Measurements from ENCODE around the gene SNX15. TPM values are rescaled to one million over a fixed set of nuclear protein-coding genes. Genes with fewer than 3 reads are reported as not detected.
A peak's percentile ranks its signal among the peaks of the same experiment; 100 is the strongest.
"Not testable (repeated sequence)": the region's sequence is repeated elsewhere in the genome, so short reads cannot be mapped to it uniquely, and the experiment has no call there.

The SNX15 gene
- total RNA-seq, 1 donor from 2014 or later = 18.0 TPM

DNA sequence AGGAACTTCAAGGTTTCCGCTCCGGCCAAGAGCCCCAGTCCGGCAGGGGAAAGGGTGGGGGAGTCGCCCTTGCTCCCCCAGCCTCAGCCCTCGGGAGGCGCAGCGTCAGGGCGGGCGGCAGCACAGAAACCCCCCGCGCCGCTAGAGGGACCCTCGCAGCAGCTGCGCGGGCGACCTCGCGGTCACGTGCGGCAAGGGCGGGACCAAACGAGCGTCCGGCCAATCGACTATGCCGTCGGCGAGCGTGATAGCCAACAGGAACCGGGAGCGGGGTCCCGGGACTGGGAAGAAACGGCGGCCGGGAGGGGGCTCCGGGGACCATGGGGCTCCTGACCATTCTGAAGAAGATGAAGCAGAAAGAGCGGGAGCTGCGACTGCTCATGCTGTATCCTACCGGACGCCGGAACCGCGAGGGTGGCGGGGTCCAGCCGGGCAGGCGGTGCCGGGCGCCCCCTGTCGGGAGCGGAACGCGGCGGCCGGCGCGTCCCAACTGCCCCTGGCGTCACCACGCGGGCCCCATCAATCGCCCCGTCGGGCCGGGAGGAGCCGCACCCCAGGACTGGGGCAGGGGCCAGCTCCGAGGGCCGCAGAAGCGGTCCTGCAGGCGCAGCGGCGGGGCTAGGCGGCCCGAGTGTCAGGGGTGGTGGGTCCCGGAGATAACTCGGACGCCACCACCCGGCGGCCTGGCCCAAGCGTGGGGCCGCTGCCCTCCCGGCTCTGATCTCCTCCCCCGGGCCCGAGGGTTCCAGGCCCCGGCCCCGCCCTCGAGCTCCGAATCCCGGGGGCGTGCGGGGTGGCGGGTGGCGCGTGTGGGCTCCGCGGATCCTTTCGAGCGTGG is 13.1 kb upstream of the SNX15 start, which contains the start of gene ARL2:
TSS of gene ARL2 (plus strand) at position 273 of the 838 bp plus-strand sequence. CDS start at position 321, 48 bp downstream.
- intact Hi-C loops (cut with DNase I) = loop anchor here (10.0 kb wide), 1 partner anchor 169 kb away; the partner anchor contains the start of gene CDC42BPG
- peak; percentile 96 for DNase-seq
- peak; percentile 97 for ATAC-seq (ENCODE audit: poor library complexity)

DNA sequence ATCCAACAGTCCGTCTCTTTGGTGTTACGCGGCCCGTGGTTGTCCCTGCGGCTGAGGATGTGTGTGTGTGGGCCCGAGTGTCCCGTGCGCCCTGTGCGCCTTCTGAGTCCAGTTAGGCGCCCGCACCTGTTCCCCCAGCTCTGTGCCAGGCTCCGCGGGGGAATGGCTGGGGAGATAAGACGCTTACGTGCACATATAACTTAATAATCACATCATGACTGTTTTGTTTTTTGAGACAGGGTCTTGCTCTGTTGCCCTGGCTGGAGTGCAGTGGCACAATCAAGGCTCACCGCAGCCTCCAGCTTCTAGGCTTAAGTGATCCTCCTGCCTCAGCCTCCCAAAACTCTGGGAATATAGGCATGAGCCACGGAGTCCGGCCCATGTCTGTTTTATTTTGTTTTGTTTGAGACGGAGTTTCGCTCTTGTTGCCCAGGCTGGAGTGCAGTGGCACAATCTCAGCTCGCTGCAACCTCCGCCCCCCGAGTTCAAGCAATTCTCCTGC is 12.5 kb upstream of the SNX15 start:
- ATAC-seq (ENCODE audit: poor library complexity) (peak; percentile 14), DNase-seq (no peak)
- intact Hi-C loops (cut with DNase I) = loop anchor here (10.0 kb wide), 1 partner anchor 170 kb away; the partner anchor contains the start of gene CDC42BPG

DNA sequence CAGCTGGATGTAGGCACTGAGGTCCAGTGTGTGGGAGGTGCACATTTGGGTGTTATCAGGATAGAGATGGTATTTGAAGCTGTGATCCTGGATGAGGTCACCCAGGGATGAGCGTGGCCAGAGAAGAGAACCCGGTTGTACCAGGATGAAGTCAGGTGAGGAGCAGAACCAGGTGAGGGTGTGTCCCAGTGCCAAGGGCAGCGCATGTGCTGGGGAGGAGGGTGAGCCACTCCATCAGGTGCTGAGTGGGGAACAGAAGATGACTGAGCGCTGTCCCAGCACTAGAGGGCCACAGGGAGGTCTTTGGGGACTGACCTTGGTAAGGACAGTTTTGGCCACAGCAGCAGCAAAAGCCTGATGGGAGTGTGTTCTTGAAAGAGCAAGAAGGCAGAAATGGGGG is 10.5 kb upstream of the SNX15 start:
- ATAC-seq (ENCODE audit: poor library complexity) (no peak), DNase-seq (no peak)
- intact Hi-C loops (cut with DNase I) = loop anchor here (10.0 kb wide), 1 partner anchor 172 kb away; the partner anchor contains the start of gene CDC42BPG

DNA sequence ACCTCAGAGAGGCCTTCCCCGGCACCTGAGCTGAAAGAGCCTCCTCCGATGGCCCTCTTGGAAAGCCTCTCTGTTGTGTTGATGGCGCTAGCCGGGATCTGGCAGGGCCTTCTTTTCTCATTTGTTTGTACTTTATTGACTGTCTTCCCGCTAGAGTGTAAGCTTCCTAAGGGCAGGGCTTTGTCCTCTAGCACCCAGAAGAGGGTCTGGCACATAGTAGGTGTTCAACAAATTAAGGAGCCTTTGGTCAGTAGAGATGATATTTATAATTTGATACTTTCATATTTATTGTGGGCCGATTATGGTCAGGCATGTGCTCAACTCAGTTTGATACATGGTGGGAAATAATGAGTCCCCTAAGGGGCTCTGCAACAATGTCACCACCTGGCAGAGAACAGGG is 9.3 kb upstream of the SNX15 start:
- intact Hi-C loops (cut with DNase I) = loop anchor here (10.0 kb wide), 1 partner anchor 173 kb away; the partner anchor contains the start of gene CDC42BPG
- ATAC-seq (ENCODE audit: poor library complexity) (no peak), DNase-seq (no peak)

DNA sequence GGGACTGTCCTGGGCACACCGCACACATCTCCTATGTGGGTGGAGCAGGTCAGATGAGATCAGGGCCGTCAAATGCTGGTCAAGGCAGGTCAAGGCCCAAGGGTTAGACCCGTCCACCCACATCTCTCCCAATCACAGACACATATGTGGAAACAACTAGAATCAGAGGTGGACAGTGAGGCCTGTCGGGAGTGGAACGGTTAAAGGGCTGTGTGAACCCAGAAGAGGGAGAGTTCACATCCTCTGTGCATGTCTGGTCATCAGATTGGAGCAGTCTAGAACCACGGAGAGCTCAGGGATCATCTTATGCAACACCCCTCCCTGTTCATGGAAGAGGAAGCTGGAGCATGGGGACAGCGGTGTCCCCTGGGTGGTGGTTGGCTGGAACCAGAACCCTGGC is 7.4 kb upstream of the SNX15 start:
- ATAC-seq (ENCODE audit: poor library complexity) (no peak), DNase-seq (no peak)
- intact Hi-C loops (cut with DNase I) = loop anchor here (10.0 kb wide), 1 partner anchor 175 kb away; the partner anchor contains the start of gene CDC42BPG

DNA sequence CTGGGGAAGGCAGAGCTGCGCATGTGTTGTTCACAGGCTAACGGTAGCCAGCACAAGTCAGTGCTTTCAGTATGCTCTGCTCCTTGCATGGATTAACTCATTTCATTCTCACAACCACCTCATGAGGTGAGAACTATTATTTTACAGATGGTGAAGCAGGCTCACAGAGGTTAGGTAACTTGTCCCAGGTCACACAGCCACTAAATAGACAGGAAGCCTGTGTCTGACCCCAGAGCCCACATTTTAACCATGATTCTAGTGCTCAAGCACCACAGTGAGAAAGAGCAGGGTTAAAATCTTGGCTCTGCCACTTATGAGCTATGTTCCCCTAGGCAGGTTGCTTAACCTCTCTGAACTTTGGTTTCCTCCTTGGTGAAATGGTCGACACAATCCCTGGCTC is 6.2 kb upstream of the SNX15 start:
- no peak for DNase-seq
- no peak for ATAC-seq (ENCODE audit: poor library complexity)
- intact Hi-C loops (cut with DNase I) = no loop called here

DNA sequence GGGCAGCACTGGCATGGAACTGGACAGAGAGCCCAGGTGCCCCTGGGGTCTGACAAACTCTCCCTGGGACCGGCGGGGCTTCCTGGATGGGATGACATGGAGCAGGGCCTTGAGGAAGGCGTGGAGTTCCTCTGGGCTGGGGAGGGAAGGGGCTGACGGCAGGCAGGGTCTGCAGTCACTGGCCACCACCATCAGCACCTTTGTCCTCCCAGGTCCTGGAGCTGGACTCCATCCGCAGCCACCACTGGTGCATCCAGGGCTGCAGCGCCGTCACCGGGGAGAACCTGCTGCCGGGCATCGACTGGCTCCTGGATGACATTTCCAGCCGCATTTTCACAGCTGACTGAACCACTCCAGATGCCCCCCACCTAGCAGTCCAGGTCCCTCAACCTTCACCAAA is 5.7 kb upstream of the SNX15 start:
- no peak for ATAC-seq (ENCODE audit: poor library complexity)
- intact Hi-C loops (cut with DNase I) = no loop called here
- DNase-seq = no peak

DNA sequence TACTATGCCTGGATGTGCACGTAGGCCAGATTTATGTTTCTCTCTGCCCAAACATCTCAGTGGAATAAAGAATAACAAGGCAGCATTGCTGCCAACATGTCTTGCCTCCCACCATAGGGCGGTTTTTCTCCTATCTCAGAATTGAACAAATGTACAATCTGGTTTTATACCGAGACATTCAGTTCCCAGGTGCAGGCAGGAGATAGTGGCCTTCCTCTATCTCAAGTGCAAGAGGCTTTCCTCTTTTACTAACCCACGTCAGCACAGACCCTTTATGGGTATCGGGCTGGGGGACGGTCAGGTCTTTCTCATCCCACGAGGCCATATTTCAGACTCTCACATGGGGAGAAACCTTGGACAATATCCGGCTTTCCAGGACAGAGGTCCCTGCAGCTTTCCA is 3.7 kb upstream of the SNX15 start:
- DNase-seq; ATAC-seq (ENCODE audit: poor library complexity); intact Hi-C loops (cut with DNase I): not testable (repeated sequence)

DNA sequence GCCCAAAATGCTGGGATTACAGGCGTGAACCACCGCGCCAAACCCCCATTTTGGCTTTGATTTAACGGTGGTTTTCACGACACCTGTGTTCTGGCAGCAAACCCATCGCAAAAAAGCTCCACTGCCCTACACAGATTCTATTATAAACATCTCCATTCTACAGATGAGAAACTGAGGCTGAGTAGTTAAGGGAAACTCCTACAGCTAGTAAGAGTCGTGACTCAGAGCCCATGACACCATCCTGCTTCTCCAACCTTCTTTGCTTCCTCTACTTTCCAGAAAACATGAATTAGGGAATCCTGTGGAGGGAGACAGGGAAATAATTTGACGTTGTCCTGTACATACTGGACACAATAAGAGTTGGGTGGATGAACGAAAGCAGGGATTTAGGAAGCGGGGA is 429 bp upstream of the SNX15 start:
- ATAC-seq (ENCODE audit: poor library complexity) (no peak), DNase-seq (no peak)
- intact Hi-C loops (cut with DNase I) = no loop called here

DNA sequence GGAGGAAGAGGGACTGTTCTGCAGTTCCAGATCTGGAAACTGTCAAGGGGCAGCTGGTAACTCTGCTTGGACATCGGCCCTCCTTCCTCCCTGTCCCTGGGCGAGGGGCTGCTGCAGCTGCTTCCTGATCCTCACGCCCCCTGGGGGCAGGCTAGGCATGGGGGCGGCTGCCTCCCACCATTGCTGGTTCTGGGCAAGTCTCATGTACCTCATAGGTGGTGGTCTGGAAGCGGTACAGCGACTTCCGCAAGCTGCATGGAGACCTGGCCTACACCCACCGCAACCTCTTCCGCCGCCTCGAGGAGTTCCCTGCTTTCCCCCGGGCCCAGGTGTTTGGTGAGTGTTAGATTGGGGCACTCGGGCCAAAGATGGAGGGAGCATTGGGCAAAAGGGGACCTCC is 5.0 kb downstream of the SNX15 start:
- intact Hi-C loops (cut with DNase I) = no loop called here
- DNase-seq (no peak), ATAC-seq (ENCODE audit: poor library complexity) (no peak)

DNA sequence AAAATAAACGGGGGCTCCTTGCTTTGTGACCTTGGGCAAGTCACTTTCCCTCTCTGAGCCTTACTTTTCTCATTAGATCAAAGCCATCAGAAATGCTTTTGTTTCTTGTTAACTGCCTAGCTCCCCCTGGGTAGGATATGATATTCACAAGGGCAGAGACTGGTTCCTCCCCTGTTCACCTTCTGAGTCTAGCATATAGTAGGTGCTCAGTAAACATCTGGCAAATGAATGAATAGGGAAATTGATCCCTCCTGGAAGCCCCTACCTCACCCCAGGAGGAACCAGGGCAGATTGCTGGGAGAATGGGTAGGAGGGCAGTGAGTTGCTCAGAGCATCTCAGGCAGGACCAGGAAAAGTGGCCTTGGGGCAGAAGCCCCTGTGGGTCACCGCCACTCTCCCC is 7.2 kb downstream of the SNX15 start:
- DNase-seq = no peak
- no peak for ATAC-seq (ENCODE audit: poor library complexity)
- intact Hi-C loops (cut with DNase I) = no loop called here

DNA sequence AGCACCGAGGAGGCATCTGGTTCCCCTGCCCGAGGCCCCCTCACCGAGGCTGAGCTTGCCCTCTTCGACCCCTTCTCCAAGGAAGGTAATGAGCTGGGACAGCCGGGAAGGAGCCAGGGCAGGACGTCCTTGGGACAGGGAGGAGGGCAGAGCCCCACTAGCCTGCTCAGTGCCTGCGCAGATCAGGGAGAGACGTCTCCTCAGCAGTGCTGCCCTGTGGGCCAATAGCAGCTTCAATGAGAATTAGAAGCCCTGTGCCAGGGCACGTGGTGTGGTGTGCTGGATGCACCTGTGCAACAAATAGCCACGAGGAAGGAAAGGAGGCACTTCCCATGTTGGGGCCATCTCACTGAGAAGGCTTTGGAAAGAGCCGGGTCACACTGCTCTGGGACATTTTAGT is 8.3 kb downstream of the SNX15 start:
- no peak for ATAC-seq (ENCODE audit: poor library complexity)
- intact Hi-C loops (cut with DNase I) = no loop called here
- DNase-seq = no peak

DNA sequence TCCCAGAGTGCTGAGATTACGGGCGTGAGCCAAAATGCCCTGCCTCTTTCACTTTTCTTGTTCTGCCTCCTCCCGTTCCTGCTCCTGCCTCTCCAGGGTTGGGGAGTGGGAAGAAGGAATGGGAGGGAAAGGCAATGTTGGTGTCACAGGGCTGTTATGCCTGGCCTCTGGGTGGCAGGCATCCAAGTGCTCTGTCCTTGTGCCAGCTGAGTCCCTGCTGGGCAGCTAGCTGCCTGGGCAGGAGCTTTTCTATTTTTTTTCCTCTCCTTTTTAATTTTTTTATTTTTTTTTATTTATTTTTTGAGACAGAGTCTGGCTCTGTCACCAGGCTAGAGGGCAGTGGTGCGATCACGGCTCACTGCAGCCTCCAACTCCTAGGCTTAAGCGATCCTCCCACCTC is 9.7 kb downstream of the SNX15 start:
- DNase-seq (peak; percentile 83), ATAC-seq (ENCODE audit: poor library complexity) (no peak)
- intact Hi-C loops (cut with DNase I) = no loop called here

DNA sequence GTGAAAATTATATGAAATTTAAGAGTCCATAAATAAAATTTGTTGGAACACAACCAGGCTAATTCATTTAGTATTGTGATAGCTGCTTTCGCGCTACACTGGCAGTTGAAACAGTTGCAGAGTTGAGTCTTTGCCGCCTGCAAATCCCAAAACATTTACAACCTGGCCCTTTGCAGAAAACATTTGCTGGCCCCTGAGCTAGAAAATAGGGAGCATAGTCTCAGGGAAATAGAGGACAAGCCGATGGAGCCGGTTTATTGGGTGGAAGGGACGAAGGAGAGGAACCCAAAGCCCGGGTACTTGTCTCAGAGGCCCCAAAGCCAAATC is 13.2 kb downstream of the SNX15 start:
- intact Hi-C loops (cut with DNase I) = no loop called here
- no peak for DNase-seq
- ATAC-seq (ENCODE audit: poor library complexity) = no peak

DNA sequence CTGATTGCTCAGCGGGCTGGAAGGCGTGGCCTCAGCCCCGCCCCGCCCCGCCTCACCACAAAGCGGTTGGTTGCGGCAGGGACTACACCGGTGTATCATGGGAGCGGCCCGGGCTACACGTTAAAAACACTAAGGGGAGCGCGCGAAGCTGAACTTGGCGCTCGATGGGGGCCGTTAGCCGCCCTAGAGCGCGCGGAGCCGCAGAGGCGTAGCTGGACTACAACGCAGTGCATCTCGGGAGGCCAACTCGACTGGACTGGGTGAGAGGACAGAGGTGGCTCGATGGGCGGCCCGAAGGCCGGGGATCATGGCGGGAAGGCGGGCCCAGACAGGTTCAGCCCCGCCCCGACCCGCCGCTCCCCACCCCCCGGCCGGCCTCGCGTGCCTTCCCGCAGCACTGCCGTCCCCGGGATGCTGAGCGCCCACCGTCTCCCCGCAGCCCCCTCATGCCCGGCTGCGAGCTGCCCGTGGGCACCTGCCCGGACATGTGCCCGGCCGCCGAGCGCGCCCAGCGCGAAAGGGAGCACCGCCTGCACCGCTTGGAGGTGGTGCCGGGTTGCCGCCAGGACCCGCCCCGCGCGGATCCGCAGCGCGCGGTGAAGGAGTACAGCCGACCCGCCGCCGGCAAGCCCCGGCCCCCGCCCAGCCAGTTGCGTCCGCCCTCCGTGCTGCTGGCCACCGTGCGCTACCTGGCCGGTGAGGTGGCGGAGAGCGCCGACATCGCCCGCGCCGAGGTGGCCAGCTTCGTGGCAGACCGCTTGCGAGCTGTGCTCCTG is 13.8 kb downstream of the SNX15 start, which contains the start of gene SAC3D1:
TSS of gene SAC3D1 (plus strand) at position 364 of the 776 bp plus-strand sequence. CDS start at position 447, 83 bp downstream.
- ATAC-seq (ENCODE audit: poor library complexity) (peak; percentile 97), DNase-seq (peak; percentile 93)
- intact Hi-C loops (cut with DNase I) = no loop called here

DNA sequence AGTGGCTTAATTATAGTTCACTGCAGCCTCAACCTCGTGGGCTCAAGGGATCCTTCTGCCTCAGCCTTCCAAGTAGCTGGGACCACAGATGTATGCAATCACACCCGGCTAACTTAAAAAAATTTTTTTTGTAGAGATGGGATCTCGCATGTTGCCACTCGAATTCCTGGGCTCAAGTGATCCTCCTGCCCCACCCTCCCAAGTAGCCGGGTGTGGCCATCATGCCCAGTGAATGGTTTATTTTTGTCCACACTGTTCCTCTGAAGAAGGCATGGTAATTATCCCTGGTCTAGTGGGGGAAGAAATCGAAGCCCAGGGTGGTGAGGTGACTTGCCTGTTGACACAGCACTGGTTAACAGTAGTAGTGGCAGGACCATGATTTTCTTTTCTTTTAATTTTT is 15.7 kb downstream of the SNX15 start:
- ATAC-seq (ENCODE audit: poor library complexity) (no peak), DNase-seq (no peak)
- intact Hi-C loops (cut with DNase I) = no loop called here

DNA sequence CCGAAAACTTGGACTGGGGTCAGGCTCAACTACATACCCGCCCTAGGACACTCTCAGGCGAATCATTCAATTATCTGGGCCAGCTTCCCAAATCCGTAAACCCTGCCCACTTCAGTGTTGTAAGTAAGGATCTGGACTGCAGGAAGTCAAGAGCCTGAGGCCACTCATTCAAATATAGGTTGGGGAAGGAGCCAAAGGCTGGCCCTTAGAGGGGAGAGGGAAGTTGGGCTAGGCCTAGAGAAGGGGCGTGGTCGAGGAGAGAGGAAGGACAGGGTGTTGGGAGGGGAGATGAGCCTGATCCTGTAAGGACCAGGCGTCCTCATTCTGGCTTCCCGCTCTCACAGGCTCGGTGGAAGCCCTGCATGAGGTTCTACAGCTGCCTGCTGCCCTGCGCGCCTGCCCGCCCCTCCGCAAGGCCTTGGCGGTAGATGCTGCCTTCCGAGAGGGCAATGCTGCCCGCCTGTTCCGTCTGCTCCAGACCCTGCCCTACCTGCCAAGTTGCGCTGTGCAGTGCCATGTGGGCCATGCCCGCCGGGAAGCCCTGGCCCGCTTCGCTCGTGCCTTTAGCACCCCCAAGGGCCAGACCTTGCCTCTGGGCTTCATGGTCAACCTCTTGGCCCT is 16.8 kb downstream of the SNX15 start:
- intact Hi-C loops (cut with DNase I) = no loop called here
- DNase-seq (peak; percentile 62), ATAC-seq (ENCODE audit: poor library complexity) (no peak)

DNA sequence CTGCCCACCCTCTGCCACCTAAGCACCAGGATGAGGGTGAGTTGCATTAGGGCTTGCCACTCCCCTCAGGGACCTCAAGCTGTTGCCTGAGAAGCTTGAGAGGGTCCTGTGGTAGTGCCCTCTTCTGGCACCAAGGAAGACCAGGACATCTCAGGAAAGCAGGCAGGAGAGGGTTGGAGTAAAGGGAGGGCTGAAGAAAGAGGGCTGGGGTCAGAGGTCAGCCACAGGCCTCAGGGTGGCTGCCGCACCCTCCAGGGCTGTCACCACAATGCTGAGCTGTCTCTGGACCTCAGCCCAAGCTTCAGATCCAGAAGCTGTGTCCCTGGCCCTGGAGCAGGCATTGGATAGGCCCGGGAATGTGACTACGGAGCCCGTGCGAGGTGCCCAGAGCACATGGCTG is 17.8 kb downstream of the SNX15 start:
- no peak for DNase-seq
- intact Hi-C loops (cut with DNase I) = no loop called here
- ATAC-seq (ENCODE audit: poor library complexity) = no peak

DNA sequence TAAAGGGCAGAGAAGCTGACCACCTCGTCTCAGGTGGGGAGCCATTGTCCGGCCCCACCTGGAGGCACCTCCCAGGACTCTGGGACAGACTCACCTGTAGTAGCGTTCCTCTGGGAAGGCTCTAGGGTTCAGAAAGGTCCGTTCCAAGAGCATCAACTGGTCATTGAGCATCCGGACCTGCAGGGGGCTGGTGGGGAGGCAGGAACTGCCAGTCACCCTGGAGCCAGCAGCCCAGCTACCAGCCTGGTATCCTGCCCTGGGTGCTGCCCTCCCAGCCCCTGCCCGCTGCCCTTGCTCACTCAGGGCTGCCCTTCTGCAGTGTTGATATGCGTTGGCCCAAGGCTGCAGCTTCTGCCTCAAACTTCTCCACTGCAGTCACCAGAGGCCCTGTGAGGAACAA is 18.5 kb downstream of the SNX15 start:
- no peak for ATAC-seq (ENCODE audit: poor library complexity)
- intact Hi-C loops (cut with DNase I) = no loop called here
- DNase-seq = no peak
